Epithelial cell of esophagus (primary cell): ENCODE measurements around the gene ARHGEF19.
A peak's percentile ranks its signal among the peaks of the same experiment; 100 is the strongest.

Experiments used
- DNase-seq: peaks from one replicate; pipeline ENCODE4 v3.0.0; 2010; ENCODE audit warnings: low read depth
- H3K4me3 ChIP-seq: 2 replicates; pipeline ENCODE4 v1.5.1; 2011; ENCODE audit warnings: mild to moderate bottlenecking, low read length, control low read depth
- TF ChIP-seq, protein P1 (sequence below): IDR thresholded peaks from 2 replicates; pipeline ENCODE4 v1.5.1; 2011; ENCODE audit warnings: low read depth, mild to moderate bottlenecking, low read length, control low read depth, inconsistent platforms; ENCODE audit not compliant: insufficient read depth; ENCODE audit errors: missing control alignments

ARHGEF19 gene

DNA sequence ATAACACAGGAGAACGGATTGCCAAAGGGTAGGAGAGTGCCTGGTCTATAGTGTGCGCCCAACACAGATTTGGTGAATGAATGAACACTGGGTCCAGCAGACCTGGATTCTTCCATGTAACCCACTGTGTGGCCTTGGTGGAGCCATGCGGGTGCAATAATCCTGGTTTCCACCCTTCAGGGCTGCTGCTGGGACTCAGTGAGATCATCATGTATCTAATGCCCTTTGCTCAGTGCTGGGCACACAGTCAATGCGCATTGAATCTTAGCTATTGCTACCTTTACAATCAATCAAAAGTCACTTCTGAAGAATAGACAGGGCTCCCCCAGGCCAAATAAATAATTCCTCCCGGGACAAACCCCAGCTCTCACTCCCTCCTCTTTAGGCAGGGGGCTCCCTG is 50.7 kb downstream of the ARHGEF19 start:
- no peak for DNase-seq
- no peak overlapping the region for H3K4me3 ChIP-seq
- TF ChIP-seq, protein P1, sequence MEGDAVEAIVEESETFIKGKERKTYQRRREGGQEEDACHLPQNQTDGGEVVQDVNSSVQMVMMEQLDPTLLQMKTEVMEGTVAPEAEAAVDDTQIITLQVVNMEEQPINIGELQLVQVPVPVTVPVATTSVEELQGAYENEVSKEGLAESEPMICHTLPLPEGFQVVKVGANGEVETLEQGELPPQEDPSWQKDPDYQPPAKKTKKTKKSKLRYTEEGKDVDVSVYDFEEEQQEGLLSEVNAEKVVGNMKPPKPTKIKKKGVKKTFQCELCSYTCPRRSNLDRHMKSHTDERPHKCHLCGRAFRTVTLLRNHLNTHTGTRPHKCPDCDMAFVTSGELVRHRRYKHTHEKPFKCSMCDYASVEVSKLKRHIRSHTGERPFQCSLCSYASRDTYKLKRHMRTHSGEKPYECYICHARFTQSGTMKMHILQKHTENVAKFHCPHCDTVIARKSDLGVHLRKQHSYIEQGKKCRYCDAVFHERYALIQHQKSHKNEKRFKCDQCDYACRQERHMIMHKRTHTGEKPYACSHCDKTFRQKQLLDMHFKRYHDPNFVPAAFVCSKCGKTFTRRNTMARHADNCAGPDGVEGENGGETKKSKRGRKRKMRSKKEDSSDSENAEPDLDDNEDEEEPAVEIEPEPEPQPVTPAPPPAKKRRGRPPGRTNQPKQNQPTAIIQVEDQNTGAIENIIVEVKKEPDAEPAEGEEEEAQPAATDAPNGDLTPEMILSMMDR: no peak

DNA sequence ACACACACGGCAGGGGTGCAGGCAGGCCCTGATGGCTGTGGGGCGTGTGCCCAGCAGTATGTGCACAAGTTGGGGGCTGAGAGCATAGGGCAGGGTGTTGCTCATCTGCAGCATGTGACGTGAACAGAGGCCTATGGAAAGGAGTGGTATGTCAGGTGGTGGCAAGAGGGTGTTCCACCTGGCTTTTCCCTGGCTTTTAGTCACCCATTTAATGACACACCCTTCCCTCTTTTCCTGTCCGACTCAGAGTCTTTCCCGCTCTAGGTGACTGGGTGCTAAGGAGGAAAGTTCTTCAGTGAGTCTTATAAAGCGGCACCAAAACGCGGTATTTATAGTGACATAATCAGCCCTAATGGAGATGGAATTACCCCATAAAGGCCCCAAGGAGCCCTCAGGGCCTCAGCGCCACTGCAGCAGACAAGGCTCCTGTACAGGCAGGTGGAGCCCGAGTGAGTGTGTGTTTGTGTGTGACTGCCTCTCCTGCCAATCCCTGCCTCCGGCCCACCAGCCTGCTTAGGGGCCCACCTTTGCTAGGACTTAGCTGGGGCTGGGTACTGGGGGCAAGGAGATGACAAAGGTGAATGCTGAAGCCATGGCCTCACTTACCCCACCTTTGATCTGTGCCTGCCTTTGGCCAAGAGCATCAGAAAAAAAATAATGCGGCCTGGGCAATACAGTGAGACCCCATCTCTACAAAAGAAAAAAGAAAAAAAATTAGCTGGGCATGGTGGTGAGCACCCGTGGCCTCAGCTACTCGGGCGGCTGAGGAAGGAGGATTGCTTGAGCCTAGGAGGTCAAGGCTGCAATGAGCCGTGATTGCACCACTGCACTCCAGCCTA is 53.2 kb downstream of the ARHGEF19 start:
- no peak overlapping the region for H3K4me3 ChIP-seq
- TF ChIP-seq, protein P1: no peak
- peak; percentile 97 for DNase-seq

DNA sequence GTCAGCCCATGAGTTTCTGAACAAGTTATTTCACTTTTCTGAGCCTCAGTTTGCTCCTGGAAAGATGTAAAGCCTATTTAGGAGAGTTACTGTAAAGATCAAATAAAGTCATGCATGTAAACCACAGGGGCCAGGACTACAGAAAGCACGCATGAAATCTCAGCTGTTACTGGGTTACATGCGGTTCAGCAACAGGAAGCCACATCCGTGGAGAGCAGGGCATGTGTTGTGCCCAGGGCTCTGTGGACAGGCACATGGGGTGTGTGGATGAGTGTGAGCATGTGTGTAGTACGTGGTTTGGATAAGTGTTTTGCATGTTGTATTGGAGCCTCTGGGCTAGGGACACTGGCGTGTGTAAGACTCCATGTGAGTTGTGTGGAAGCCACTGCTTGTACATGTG is 54.4 kb downstream of the ARHGEF19 start:
- no peak overlapping the region for H3K4me3 ChIP-seq
- DNase-seq: no peak
- TF ChIP-seq, protein P1: no peak

DNA sequence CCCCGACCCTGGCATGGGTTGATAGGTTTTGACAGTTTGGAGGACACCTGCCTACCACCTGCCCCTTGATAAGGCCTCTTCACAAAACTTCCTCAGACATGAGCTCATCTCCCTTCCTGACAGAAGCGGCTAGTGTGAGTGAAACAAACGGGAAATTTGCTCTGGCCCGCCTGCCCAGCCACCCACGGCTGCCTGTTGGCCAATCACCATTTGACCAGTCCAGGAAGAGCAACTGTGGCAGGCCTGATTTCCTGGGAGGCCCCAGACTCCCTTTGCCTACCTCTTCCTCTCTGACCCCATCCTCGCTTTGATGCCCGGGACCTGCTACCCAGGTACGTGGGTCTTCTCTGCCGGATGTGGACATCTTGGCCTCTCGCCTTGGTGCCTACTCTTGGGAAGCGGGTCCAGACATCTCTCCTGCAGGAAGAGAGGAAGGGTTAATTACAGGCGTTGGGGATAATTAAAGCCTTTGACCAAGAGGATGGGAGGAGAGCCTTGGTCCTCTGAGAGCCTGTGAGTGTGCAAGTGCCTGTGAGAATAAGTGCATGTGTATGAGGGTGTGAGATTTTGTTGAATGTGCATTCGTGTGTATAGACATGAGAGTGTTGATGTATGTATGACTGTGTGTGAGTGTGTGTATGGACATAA is 55.5 kb downstream of the ARHGEF19 start:
- DNase-seq: peak; percentile 82
- TF ChIP-seq, protein P1: no peak
- H3K4me3 ChIP-seq: no peak overlapping the region

DNA sequence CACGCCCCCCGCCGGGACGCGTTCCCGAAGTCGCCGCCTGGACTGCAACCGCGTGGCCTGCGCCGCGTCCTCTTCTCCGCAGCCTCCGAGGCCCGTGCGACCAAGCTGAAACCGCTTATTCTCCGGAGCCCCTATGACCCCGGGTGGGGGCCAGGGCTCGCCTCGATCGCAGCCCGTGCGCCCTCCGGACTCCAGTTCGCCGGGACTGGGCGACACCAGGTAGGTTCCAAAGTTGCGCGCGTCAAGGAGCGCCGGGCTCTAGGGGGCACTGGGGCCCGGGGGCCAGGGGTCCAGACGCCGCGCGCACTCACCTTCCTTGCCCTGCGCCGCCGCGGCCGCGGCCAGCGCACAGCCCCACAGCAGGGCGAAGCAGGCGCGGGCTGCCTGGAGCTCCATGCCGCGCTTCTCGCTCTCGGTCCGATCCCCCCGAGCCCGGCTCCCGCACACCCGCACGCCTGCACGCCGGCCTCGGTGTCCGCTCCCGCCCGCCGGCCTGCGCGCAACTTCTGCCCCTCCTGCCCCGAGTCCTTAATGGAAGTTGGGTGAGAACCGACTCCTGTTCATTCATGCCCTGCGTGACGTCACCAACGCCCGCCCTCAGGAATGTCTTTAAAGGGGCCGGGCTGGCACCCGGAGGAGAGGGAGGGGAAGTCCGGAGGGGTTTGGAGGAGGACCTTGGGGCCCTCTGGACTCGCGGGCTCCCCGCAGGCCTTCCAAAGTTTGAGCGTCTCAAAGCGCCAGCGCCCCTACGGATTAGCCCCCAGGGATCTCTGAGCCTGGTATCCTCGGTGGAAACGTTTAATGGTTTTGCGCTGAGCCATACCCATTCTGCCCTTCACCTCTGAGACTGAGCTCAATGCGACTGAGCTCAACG is 56.7 kb downstream of the ARHGEF19 start, which contains the start of gene EPHA2:
Gene EPHA2 (minus strand): TSS at position 533 of the 874 bp plus-strand sequence. CDS start 137 bp downstream, at position 396.
- DNase-seq: peak; percentile 94
- TF ChIP-seq, protein P1: no peak
- peak within 1 kb of the TSS; percentile 92 for H3K4me3 ChIP-seq

DNA sequence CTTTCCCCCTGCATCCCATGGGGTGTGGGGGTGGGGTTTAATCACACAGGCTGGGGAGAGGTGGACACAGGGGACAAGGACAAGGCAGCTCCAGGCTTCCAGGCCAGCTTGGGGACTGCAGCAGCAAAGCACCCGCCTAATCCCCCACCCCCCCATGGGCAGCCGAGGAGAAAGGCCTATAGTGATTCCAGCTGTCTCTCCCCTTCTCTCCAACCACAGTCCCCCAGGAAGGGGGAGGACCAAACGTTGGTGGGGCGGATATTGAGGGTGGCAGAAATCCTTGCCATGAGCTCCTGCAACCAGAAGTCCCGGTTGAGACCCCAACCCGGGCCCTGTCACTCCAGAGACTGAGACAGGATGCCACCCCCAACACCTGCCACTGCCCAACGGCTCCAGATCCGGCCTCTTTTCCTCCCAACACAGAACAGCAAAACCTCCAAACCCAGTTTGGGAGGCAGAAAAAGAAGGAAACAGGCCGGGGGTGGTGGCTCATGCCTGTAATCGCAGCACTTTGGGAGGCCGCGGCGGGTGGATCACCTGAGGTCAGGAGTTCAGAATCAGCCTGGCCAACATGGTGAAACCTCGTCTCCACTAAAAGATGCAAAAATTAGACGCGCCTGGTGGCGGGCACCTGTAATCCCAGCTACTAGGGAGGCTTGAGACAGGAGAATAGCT is 58.3 kb downstream of the ARHGEF19 start:
- no peak for DNase-seq
- TF ChIP-seq, protein P1: no peak
- H3K4me3 ChIP-seq: peak overlapping the region; percentile 92
